ENCODE results near the gene TGFBR3. TPM values are rescaled to one million over a fixed set of nuclear protein-coding genes. Genes with fewer than 3 reads are reported as not detected.

The TGFBR3 gene
- total RNA-seq, 6 experiments from 2014 or later = 5.8 to 21.1 (median 19.0) TPM

- DNase-seq = peak; percentile 48
- peaks cover 1% of the 10 kb centered on the region for H3K27me3 Mint-ChIP-seq (ENCODE audit: insufficient read depth)
- peak overlapping the region; percentile 83; the same call in 1 of the 2 replicates for H3K27ac Mint-ChIP-seq
- peak overlapping the region; percentile 95 for H3K4me3 Mint-ChIP-seq
- H3K36me3 Mint-ChIP-seq (ENCODE audit: low read depth) = no peaks in the 10 kb centered on the region
- TF ChIP-seq, protein P1, sequence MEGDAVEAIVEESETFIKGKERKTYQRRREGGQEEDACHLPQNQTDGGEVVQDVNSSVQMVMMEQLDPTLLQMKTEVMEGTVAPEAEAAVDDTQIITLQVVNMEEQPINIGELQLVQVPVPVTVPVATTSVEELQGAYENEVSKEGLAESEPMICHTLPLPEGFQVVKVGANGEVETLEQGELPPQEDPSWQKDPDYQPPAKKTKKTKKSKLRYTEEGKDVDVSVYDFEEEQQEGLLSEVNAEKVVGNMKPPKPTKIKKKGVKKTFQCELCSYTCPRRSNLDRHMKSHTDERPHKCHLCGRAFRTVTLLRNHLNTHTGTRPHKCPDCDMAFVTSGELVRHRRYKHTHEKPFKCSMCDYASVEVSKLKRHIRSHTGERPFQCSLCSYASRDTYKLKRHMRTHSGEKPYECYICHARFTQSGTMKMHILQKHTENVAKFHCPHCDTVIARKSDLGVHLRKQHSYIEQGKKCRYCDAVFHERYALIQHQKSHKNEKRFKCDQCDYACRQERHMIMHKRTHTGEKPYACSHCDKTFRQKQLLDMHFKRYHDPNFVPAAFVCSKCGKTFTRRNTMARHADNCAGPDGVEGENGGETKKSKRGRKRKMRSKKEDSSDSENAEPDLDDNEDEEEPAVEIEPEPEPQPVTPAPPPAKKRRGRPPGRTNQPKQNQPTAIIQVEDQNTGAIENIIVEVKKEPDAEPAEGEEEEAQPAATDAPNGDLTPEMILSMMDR (IDR thresholded peaks at IDR 0.05) = peak; percentile 77
- peaks cover 32% of the 10 kb centered on the region for H3K4me1 Mint-ChIP-seq (ENCODE audit: low read depth)
- no peaks in the 10 kb centered on the region for H3K9me3 Mint-ChIP-seq
Observed at GRCh38 chr1:91883470-91883869, 2.5 kb downstream of the TGFBR3 start.

DNA sequence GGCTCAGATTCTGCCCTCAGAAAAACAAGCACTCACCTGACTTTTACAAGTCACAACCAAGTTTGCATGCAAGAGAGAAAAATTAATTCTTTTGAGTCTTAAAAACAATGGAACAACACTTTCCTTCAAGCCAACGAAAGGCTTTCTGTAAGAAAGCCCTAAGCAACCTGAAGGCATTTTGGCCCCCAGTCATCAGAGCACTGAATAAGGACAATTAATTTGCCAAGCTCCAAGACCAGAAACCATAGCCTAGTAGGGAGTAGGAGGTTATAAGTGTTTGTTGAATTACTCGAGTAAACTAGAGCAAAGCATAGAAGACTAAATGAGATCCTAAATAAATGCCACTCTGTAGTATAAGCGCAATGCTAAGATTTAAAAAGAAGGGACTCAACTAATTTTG is 4.7 kb downstream of the TGFBR3 start:
- H3K27ac Mint-ChIP-seq = no peak overlapping the region
- H3K4me3 Mint-ChIP-seq = no peak overlapping the region
- no peaks in the 10 kb centered on the region for H3K9me3 Mint-ChIP-seq
- DNase-seq = no peak
- H3K36me3 Mint-ChIP-seq (ENCODE audit: low read depth) = no peaks in the 10 kb centered on the region
- H3K4me1 Mint-ChIP-seq (ENCODE audit: low read depth) = peaks cover 46% of the 10 kb centered on the region
- H3K27me3 Mint-ChIP-seq (ENCODE audit: insufficient read depth) = peaks cover 1% of the 10 kb centered on the region
- TF ChIP-seq, protein P1 (IDR thresholded peaks at IDR 0.05) = no peak

DNA sequence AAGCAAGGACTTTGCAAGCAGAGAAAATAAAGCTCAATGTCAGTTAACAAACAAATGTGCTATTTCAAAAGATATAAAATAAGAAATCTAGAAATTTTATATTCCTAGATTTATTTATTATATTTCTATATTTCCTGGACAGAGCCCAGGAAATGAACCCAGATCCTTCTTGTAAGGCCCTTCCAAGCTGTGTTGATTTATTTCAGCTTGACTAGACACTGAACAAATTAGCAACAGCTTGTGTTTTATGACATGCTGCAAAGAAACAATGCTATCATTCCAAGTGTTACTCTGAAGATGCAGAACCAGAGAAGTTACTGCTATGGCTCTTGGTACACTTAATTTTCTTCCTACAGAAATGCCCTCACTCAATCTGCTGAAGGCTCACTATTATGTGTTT is 6.2 kb downstream of the TGFBR3 start:
- DNase-seq = no peak
- peaks cover 4% of the 10 kb centered on the region for H3K27me3 Mint-ChIP-seq (ENCODE audit: insufficient read depth)
- H3K36me3 Mint-ChIP-seq (ENCODE audit: low read depth) = 0 out of 2 replicates have a peak, but pooled peaks cover 4% of the 10 kb centered on the region
- no peaks in the 10 kb centered on the region for H3K9me3 Mint-ChIP-seq
- peaks cover 42% of the 10 kb centered on the region for H3K4me1 Mint-ChIP-seq (ENCODE audit: low read depth)
- no peak overlapping the region for H3K4me3 Mint-ChIP-seq
- no peak overlapping the region for H3K27ac Mint-ChIP-seq
- TF ChIP-seq, protein P1 (IDR thresholded peaks at IDR 0.05) = no peak

- DNase-seq = no peak
- TF ChIP-seq, protein P1 (IDR thresholded peaks at IDR 0.05) = no peak
- Mint-ChIP-seq H3K27ac (no peak overlapping the region), H3K4me3 (no peak overlapping the region), H3K27me3 (ENCODE audit: insufficient read depth) (peaks cover 4% of the 10 kb centered on the region; the same call in 1 of the 2 replicates), H3K36me3 (ENCODE audit: low read depth) (0 out of 2 replicates have a peak, but pooled peaks cover 4% of the 10 kb centered on the region), H3K9me3 (no peaks in the 10 kb centered on the region), H3K4me1 (ENCODE audit: low read depth) (peaks cover 25% of the 10 kb centered on the region)
Observed at GRCh38 chr1:91877574-91878208, 8.3 kb downstream of the TGFBR3 start.

GRCh38 chr1:91876781-91877573 is 9.0 kb downstream of the TGFBR3 start:
- 0 out of 2 replicates have a peak, but pooled peaks cover 4% of the 10 kb centered on the region for H3K36me3 Mint-ChIP-seq (ENCODE audit: low read depth)
- H3K9me3 Mint-ChIP-seq = no peaks in the 10 kb centered on the region
- no peak overlapping the region for H3K27ac Mint-ChIP-seq
- peaks cover 3% of the 10 kb centered on the region; the same call in 1 of the 2 replicates for H3K27me3 Mint-ChIP-seq (ENCODE audit: insufficient read depth)
- peaks cover 32% of the 10 kb centered on the region for H3K4me1 Mint-ChIP-seq (ENCODE audit: low read depth)
- H3K4me3 Mint-ChIP-seq = no peak overlapping the region
- no peak for DNase-seq
- TF ChIP-seq, protein P1 (IDR thresholded peaks at IDR 0.05) = no peak

Data from HFFc6 (cell line).